ENCODE results near the gene GOLGA3.

GOLGA3 gene

GRCh38 chr12:132727091-132727794 is 101.4 kb downstream of the GOLGA3 start:
- H3K27me3 ChIP-seq (ENCODE audit: insufficient read depth, low read length), result no peaks in the 10 kb centered on the region
- H3K27ac ChIP-seq (ENCODE audit: low read depth, low read length), result no peak overlapping the region
- H3K9me3 ChIP-seq (ENCODE audit: insufficient read depth, low read depth, low read length), result peaks cover 6% of the 10 kb centered on the region; the same call in 1 of the 2 replicates
- no peak overlapping the region for H3K4me3 ChIP-seq (ENCODE audit: low read length)
- 93% methylated on average over 37 of the region's 37 CpGs for WGBS
- peaks cover 95% of the 10 kb centered on the region for H3K36me3 ChIP-seq (ENCODE audit: insufficient read depth, low read length)
- no peaks in the 10 kb centered on the region for H3K4me1 ChIP-seq (ENCODE audit: insufficient read depth, low read length)
- H3K9ac ChIP-seq (ENCODE audit: low read depth, low read length), result no peak overlapping the region

- H3K9ac ChIP-seq (ENCODE audit: low read depth, low read length), result no peak overlapping the region
- peaks cover 6% of the 10 kb centered on the region; the same call in 1 of the 2 replicates for H3K9me3 ChIP-seq (ENCODE audit: insufficient read depth, low read depth, low read length)
- no peak overlapping the region for H3K27ac ChIP-seq (ENCODE audit: low read depth, low read length)
- 96% methylated on average over 12 of the region's 12 CpGs for WGBS
- no peak overlapping the region for H3K4me3 ChIP-seq (ENCODE audit: low read length)
- H3K27me3 ChIP-seq (ENCODE audit: insufficient read depth, low read length), result no peaks in the 10 kb centered on the region
- H3K4me1 ChIP-seq (ENCODE audit: insufficient read depth, low read length), result no peaks in the 10 kb centered on the region
- peaks cover 93% of the 10 kb centered on the region for H3K36me3 ChIP-seq (ENCODE audit: insufficient read depth, low read length)
Observed at GRCh38 chr12:132726386-132726785, 102.3 kb downstream of the GOLGA3 start.

GRCh38 chr12:132724506-132725241 is 104.0 kb downstream of the GOLGA3 start:
- no peaks in the 10 kb centered on the region for H3K27me3 ChIP-seq (ENCODE audit: insufficient read depth, low read length)
- no peak overlapping the region for H3K27ac ChIP-seq (ENCODE audit: low read depth, low read length)
- H3K4me1 ChIP-seq (ENCODE audit: insufficient read depth, low read length), result no peaks in the 10 kb centered on the region
- 93% methylated on average over 30 of the region's 30 CpGs for WGBS
- H3K36me3 ChIP-seq (ENCODE audit: insufficient read depth, low read length), result peaks cover 90% of the 10 kb centered on the region
- no peak overlapping the region for H3K9ac ChIP-seq (ENCODE audit: low read depth, low read length)
- peaks cover 2% of the 10 kb centered on the region; the same call in 1 of the 2 replicates for H3K9me3 ChIP-seq (ENCODE audit: insufficient read depth, low read depth, low read length)
- H3K4me3 ChIP-seq (ENCODE audit: low read length), result no peak overlapping the region

- H3K4me3 ChIP-seq (ENCODE audit: low read length), result no peak overlapping the region
- H3K27me3 ChIP-seq (ENCODE audit: insufficient read depth, low read length), result no peaks in the 10 kb centered on the region
- WGBS, result 100% methylated on average over 2 of the region's 2 CpGs
- peaks cover 93% of the 10 kb centered on the region for H3K36me3 ChIP-seq (ENCODE audit: insufficient read depth, low read length)
- no peak overlapping the region for H3K9ac ChIP-seq (ENCODE audit: low read depth, low read length)
- no peaks in the 10 kb centered on the region for H3K4me1 ChIP-seq (ENCODE audit: insufficient read depth, low read length)
- H3K9me3 ChIP-seq (ENCODE audit: insufficient read depth, low read depth, low read length), result no peaks in the 10 kb centered on the region
- no peak overlapping the region for H3K27ac ChIP-seq (ENCODE audit: low read depth, low read length)
Observed at GRCh38 chr12:132723764-132724140, 104.9 kb downstream of the GOLGA3 start.

- Histone ChIP-seq H3K4me3 (ENCODE audit: low read length) (no peak overlapping the region), H3K36me3 (ENCODE audit: insufficient read depth, low read length) (peaks cover 90% of the 10 kb centered on the region), H3K4me1 (ENCODE audit: insufficient read depth, low read length) (no peaks in the 10 kb centered on the region), H3K27ac (ENCODE audit: low read depth, low read length) (no peak overlapping the region), H3K9ac (ENCODE audit: low read depth, low read length) (no peak overlapping the region), H3K27me3 (ENCODE audit: insufficient read depth, low read length) (no peaks in the 10 kb centered on the region), H3K9me3 (ENCODE audit: insufficient read depth, low read depth, low read length) (no peaks in the 10 kb centered on the region)
- 95% methylated on average over 30 of the region's 30 CpGs for WGBS
Observed at GRCh38 chr12:132723015-132723763, 105.5 kb downstream of the GOLGA3 start.

- Histone ChIP-seq H3K4me1 (ENCODE audit: insufficient read depth, low read length) (no peaks in the 10 kb centered on the region), H3K36me3 (ENCODE audit: insufficient read depth, low read length) (peaks cover 85% of the 10 kb centered on the region), H3K27me3 (ENCODE audit: insufficient read depth, low read length) (no peaks in the 10 kb centered on the region), H3K9ac (ENCODE audit: low read depth, low read length) (no peak overlapping the region), H3K9me3 (ENCODE audit: insufficient read depth, low read depth, low read length) (no peaks in the 10 kb centered on the region), H3K4me3 (ENCODE audit: low read length) (no peak overlapping the region), H3K27ac (ENCODE audit: low read depth, low read length) (no peak overlapping the region)
- WGBS, result 97% methylated on average over 25 of the region's 25 CpGs
Observed at GRCh38 chr12:132720606-132721345, 107.9 kb downstream of the GOLGA3 start.

GRCh38 chr12:132719954-132720324 is 108.7 kb downstream of the GOLGA3 start:
- no peaks in the 10 kb centered on the region for H3K27me3 ChIP-seq (ENCODE audit: insufficient read depth, low read length)
- H3K9me3 ChIP-seq (ENCODE audit: insufficient read depth, low read depth, low read length), result no peaks in the 10 kb centered on the region
- no peak overlapping the region for H3K4me3 ChIP-seq (ENCODE audit: low read length)
- H3K27ac ChIP-seq (ENCODE audit: low read depth, low read length), result no peak overlapping the region
- WGBS, result 94% methylated on average over 12 of the region's 12 CpGs
- H3K4me1 ChIP-seq (ENCODE audit: insufficient read depth, low read length), result no peaks in the 10 kb centered on the region
- peaks cover 81% of the 10 kb centered on the region for H3K36me3 ChIP-seq (ENCODE audit: insufficient read depth, low read length)
- no peak overlapping the region for H3K9ac ChIP-seq (ENCODE audit: low read depth, low read length)

- H3K27ac ChIP-seq (ENCODE audit: low read depth, low read length), result no peak overlapping the region
Observed at GRCh38 chr12:132719141-132719953, 109.3 kb downstream of the GOLGA3 start.

More at GRCh38 chr12:132719141-132719953, 109.3 kb downstream of the GOLGA3 start:
- no peak overlapping the region for H3K9ac ChIP-seq (ENCODE audit: low read depth, low read length)
- peaks cover 81% of the 10 kb centered on the region for H3K36me3 ChIP-seq (ENCODE audit: insufficient read depth, low read length)
- H3K27me3 ChIP-seq (ENCODE audit: insufficient read depth, low read length), result no peaks in the 10 kb centered on the region
- WGBS, result 92% methylated on average over 31 of the region's 31 CpGs
- no peaks in the 10 kb centered on the region for H3K4me1 ChIP-seq (ENCODE audit: insufficient read depth, low read length)
- no peak overlapping the region for H3K4me3 ChIP-seq (ENCODE audit: low read length)
- no peaks in the 10 kb centered on the region for H3K9me3 ChIP-seq (ENCODE audit: insufficient read depth, low read depth, low read length)

Measured in HUES64 (cell line).